Stimulated activated CD4-positive, alpha-beta T cell treated with anti-CD3 and anti-CD28 coated beads, Interleukin-4, amount 100 ng/mL, for 48 hours (primary cell): ENCODE data around the gene PRKCA.
"Not testable (repeated sequence)": the region's sequence is repeated elsewhere in the genome, so short reads cannot be mapped to it uniquely, and the experiment has no call there.

Experiments
- DNase-seq, 2 donors: peaks; one replicate each; pipeline ENCODE4 v3.0.0-alpha.2; 2020; ENCODE audit warnings: low read depth in 2 of 2

PRKCA gene

DNA sequence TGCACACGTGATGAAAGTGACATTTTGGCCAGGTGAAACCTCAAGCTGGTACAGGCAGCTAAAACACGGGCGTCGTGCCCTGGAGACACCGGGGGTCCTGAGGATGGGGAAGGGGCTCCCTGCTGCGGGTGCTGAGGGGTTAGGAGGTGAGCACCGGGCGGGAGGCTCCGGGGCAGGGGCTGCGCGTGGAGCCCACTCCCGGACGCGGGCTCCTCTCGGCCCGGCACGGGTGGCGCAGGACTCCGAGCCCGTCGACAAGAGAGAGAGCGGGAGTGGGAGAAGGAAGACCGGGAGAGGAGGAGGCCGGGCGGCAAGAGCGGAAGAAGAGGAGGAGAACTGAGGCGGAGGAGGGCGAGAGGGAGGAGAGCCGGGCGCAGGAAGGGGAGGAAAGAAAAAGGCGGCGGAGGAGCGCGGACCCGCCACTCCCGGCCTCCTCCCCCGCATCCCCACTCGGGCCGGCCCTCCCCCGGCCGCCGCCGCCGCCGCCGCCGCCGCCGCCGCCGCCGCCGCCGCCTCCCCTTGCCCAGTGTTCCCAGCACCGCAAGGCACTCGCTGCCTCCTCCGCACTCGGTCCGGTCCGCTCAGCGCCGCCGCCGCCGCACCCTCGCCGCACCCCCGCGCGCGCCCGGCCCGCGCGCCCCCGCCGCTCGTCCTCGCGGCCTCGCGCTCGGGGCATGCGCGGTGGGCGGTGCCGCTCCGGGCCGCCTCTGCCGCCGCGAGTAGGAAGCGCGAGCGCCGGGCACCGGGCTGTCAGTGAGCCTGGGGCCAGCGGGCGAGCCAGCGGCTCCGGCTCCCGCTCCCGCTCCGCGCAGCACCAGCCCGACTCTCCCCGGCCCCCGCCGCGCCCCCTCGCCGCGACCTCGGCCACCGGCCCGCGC, at the start of gene PRKCA:
PRKCA (plus strand) TSS at position 750 of the 878 bp plus-strand sequence.
- peak; percentile 59 to 72 for DNase-seq

DNA sequence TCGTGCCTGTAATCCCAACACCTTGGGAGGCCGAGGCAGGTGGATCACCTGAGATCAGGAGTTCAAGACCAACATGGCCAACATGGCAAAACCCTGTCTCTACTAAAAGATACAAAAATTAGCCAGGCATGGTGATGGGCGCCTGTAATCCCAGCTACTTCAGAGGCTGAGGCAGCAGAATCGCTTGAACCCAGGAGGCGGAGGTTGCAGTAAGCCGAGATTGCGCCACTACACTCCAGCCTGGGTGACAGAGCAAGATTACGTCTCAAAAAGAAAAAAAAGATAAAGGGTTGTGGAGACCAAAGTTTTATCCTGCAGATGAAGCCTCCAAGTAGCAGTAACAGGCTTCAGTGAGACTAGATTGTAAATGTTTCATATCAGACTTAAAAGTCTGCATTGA, 49.0 kb upstream of the PRKCA start:
- not testable (repeated sequence) for DNase-seq

DNA sequence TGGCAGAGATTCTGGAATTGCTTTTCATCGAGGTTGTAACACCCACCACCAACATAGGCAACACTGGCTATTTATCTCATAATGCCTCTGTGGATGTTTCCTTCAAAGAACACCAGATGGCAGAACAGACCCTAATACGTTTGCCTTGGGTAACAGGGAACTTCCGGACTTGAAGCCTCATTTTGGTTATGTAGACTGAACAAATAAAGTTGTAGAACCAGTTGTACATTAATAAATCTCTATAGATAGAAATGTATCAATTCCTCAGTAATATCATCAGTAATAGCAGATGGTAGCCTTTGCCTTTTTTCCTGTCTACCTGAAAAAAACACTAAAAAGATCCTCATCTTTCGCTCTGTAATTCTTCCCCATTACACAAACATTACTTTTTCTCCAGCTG, 47.3 kb upstream of the PRKCA start:
- peak in 1 of 2 donors; percentile 16 for DNase-seq

DNA sequence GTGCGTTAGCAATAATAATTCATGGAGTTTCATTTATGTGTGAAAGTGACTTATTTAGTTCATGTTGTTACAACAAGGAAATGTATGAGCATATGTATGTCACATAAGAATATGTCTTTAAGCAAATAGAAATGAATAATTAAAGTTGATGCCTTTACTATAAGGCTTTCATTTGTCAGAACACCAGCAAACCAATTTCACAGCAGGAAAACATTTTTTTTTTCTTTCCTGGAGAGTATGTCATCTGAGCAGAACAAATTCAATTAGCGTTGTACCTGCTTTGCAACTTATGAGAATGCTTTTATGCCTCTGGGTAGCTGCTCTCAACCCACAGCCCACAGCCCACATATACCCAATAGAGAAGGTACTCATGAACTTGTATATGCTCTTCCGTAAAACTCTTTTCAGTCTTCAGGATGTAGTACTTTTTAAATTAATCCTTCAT, 46.9 kb upstream of the PRKCA start:
- no peak for DNase-seq

DNA sequence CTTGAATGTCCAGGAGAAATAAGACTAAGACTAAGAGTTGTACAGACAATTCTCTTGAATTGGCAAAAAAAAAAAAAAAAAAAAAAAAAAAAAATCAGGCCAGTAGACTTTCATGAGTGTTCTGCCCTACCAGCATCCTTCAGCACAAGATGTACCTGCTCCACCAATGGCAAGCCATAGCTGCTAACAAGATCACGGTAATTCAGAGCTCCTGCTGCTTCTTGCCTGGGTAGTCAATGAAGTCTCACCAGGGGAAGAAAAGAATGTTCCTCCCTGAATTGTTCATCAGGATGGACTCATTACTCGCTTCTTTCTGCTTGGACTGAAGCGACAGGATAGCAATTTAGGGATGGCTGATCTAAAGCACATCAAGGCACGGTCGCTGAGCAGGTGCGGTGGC, 42.1 kb upstream of the PRKCA start:
- DNase-seq, result no peak

DNA sequence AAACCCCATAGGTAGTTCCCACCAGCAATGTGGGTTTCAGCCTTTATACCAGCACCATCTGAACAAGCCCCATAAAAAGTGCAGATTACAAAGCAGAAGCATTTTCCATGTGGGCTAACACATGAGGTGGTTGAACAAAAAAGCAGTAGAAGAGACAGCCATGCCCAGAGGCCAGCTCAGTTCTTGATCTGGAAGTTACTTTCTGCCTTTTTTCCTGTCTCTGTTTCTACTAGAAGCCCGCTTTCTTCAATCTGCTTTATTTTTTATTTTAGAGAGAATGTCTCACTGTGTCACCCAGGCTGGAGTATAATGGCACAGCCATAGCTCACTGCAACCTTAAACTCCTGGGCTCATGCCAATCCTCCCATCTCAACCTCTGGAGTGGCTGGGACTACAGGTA, 41.7 kb upstream of the PRKCA start:
- DNase-seq, result no peak

DNA sequence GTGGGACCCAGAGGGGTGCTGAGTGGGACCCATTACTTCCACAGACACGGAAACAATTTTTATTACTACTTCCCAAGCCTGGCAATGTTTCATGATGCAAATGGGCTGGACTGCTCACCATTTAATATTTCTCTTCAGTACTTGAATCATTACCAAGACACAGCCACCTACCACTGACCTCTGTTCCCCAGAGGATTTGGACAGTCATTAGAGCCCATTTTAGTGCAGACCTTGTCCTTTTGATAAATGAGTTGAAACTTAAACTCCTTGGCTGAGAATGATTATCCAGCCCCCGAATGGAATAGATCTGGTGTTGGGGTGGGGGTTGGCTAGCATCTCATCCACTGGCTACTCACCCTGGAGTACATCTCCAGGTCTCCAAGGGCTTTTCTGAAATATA, 39.6 kb upstream of the PRKCA start:
- no peak for DNase-seq

DNA sequence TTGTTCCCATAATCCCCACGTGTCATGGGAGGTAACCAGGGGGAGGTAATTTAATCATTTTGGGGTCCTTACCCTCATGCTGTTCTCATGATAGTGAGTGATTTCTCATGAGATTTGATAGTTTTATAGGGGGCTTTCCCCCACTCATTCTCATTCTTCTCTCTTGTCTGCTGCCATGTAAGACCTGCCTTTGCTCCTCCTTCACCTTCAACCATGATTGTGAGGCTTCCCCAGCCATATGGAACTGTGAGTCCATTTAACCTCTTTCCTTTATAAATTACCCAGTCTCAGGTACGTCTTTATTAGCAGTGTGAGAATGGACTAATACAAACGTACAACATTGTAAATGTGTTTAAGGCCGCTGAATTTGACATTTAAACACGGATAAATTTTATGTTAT, 37.7 kb upstream of the PRKCA start:
- no peak for DNase-seq

DNA sequence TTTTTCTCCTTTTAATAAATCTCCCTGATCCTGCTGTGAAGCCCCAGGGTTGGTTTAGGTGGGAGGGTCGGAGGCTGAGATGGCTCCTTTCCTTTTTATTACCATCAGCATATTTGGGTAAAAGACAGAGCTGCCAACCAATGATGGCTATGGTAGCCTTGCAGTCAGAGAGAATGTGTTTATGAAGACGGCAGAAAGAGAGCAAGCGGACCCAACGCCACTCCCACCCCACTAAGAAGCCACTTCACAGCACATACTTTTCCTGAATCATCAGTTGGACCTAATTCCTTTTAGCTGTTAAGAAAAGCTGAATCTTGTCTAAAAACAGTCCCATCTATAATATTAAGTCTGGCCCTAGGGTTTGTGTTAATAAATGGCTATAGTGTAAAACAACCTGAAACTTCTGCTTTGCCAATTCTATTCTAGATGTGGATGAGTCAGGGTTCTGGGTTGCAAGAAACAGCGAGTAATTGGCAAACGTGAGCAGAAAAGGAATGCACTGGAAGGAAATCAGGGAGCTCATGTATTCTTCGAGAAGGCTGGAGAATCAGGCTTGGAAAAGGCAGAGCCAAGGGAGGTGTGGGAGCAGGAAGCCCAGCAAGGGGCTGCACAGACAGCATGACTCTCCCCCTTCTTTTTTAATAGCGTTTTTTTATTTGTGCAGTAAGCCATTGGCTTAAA, 34.0 kb upstream of the PRKCA start:
- DNase-seq, result no peak

GRCh38 chr17:66270106-66270505, 32.3 kb upstream of the PRKCA start:
- DNase-seq, result no peak

- DNase-seq, result no peak
Measured at GRCh38 chr17:66271512-66271911, 30.9 kb upstream of the PRKCA start.

GRCh38 chr17:66272811-66273585, 29.4 kb upstream of the PRKCA start:
- no peak for DNase-seq

DNA sequence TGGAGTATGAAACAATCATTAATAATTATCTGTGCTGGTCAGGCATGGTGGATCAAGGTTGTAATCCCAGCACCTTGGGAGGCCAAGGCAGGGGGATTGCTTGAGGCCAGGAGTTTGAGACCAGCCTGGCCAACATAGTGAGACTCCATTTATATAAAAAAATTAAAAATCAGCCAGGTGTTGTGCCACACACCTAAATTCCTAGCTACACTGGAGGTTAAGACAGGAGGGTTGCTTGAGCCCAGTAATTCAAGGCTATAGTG, 28.9 kb upstream of the PRKCA start:
- DNase-seq, result no peak

GRCh38 chr17:66275651-66276050, 26.8 kb upstream of the PRKCA start:
- peak in 1 of 2 donors; percentile 22 for DNase-seq

- DNase-seq, result no peak
Measured at GRCh38 chr17:66276328-66276937, 26.0 kb upstream of the PRKCA start.

DNA sequence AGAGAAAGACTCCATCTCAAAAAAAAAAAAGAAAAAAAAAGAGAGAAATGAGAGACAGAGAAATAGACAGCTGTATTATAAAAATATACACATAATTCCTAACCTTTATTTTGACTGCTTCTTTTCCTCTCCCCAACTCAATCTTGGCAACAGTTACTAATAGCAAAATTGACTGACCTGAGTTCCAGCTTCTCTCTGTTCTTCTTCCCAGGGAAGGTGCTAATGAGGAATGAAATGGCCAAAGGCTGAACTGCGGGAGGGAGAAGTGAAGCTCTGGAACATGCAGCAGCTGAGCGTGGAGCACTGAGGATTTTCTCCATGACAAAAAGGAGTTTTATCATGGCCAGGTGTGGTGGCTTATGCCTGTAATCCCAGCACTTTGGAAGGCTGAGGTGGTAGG, 25.2 kb upstream of the PRKCA start:
- no peak for DNase-seq

- no peak for DNase-seq
Measured at GRCh38 chr17:66281661-66282369, 20.6 kb upstream of the PRKCA start.

- no peak for DNase-seq
Measured at GRCh38 chr17:66283296-66283934, 19.0 kb upstream of the PRKCA start.

GRCh38 chr17:66283971-66284370, 18.4 kb upstream of the PRKCA start:
- no peak for DNase-seq

- DNase-seq, result no peak
Measured at GRCh38 chr17:66285149-66285548, 17.3 kb upstream of the PRKCA start.

DNA sequence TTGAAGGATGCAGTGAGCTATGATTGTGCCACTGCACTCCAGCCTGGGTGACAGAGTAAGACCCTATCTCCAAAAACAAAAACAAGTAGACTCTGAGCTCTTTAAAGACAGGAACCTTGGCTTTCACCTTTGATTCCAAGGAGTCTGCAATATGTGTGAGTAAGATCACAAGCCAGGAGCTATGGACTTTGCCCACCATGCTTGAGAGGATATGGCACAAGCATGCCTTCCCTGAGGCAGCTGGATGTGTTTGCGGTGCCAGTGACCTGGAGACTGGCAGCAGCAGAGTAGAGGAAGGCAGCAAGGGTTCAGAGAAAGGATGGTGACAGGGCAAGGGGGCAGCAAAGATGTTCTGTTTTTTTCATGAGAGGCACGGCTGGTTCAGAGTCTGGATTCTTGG, 14.5 kb upstream of the PRKCA start:
- no peak for DNase-seq
